H1 (cell line): ENCODE data around the gene ATP11A. TPM values are rescaled to one million over a fixed set of nuclear protein-coding genes. Genes with fewer than 3 reads are reported as not detected.

Experiments
- CTCF ChIA-PET: fragments of 300-600 bp; sonication (Branson Sonifier 250); formaldehyde crosslinking; loops from one replicate; lab custom pipeline; 2021; ENCODE audit not compliant: partially characterized antibody; lab: Charles Lee
- POLR2A ChIA-PET: fragments of 300-600 bp; sonication (Branson Sonifier 250); formaldehyde crosslinking; loops from one replicate; lab custom pipeline; 2021; ENCODE audit warnings: inconsistent platforms; ENCODE audit not compliant: partially characterized antibody; lab: Charles Lee
- DNase-seq, 2 experiments: peaks; one replicate each; pipeline versions ENCODE4 v3.0.0 to v3.0.0-alpha.2; 2010 to 2022; ENCODE audit warnings: low spot score in 2 of 2, low read depth in 1 of 2, mixed read lengths in 1 of 2
- FAIRE-seq: peaks from 2 replicates; lab custom pipeline; 2011; peaks lifted over from hg19 to GRCh38; lab: Jason Lieb, UNC
- H2AFZ ChIP-seq: 2 replicates; pipeline ENCODE4 v1.8.1; 2012; ENCODE audit warnings: low read length, inconsistent platforms
- H2AK5ac ChIP-seq: 2 replicates; pipeline ENCODE4 v1.6.1; 2013; ENCODE audit warnings: low read depth, low read length
- H2BK120ac ChIP-seq: replicated peaks from 2 replicates; pipeline ENCODE3; 2013; ENCODE audit warnings: low read depth, low read length, inconsistent platforms
- H2BK12ac ChIP-seq: 2 replicates; pipeline ENCODE4 v1.6.1; 2013; ENCODE audit warnings: low read depth, low read length
- H2BK15ac ChIP-seq: 2 replicates; pipeline ENCODE4 v1.6.1; 2013; ENCODE audit warnings: low read length
- H2BK20ac ChIP-seq: 2 replicates; pipeline ENCODE4 v1.6.1; 2013; ENCODE audit warnings: low read length
- H2BK5ac ChIP-seq: 2 replicates; pipeline ENCODE4 v1.6.1; 2013; ENCODE audit warnings: low read depth, low read length
- H3K14ac ChIP-seq: 2 replicates; pipeline ENCODE4 v1.6.1; 2013; ENCODE audit warnings: inconsistent platforms; ENCODE audit not compliant: insufficient read length
- H3K18ac ChIP-seq: 2 replicates; pipeline ENCODE4 v1.6.1; 2013; ENCODE audit warnings: low read length; ENCODE audit errors: extremely low read depth
- H3K23ac ChIP-seq: 2 replicates; pipeline ENCODE4 v1.6.1; 2013; ENCODE audit warnings: inconsistent platforms; ENCODE audit not compliant: insufficient read length
- H3K23me2 ChIP-seq: 2 replicates; pipeline ENCODE4 v1.6.1; 2013; ENCODE audit warnings: low read depth, low read length
- H3K27ac ChIP-seq: 2 replicates; pipeline ENCODE4 v1.6.1; 2011; ENCODE audit warnings: low read depth, low read length, inconsistent platforms
- H3K27me3 ChIP-seq, 4 experiments: replicated peaks in 1 of 4; 1 replicate in 1 of 4; 2 replicates in 3 of 4; pipeline versions ENCODE4 v1.6.1 to v1.8.1; 2011 to 2013; ENCODE audit warnings: low read length in 3 of 4, mild to moderate bottlenecking in 3 of 4, inconsistent platforms in 2 of 4, mixed read lengths in 2 of 4, moderate library complexity in 1 of 4; ENCODE audit not compliant: control insufficient read depth in 3 of 4, insufficient read depth in 3 of 4; ENCODE audit errors: extremely low read depth in 1 of 4
- H3K36me3 ChIP-seq, 4 experiments: 2 replicates each; pipeline versions ENCODE4 v1.6.1 to v1.8.1; 2011 to 2013; ENCODE audit warnings: mild to moderate bottlenecking in 4 of 4, low read length in 3 of 4, moderate library complexity in 2 of 4, control low read depth in 1 of 4, inconsistent platforms in 1 of 4; ENCODE audit not compliant: insufficient read depth in 4 of 4, control insufficient read depth in 2 of 4
- H3K4ac ChIP-seq: replicated peaks from 2 replicates; pipeline ENCODE3; 2013; ENCODE audit warnings: low read length, low read depth, mixed read lengths, inconsistent platforms; ENCODE audit not compliant: insufficient read length
- H3K4me1 ChIP-seq, 4 experiments: replicated peaks in 1 of 4; 1 replicate in 1 of 4; 2 replicates in 3 of 4; pipeline versions ENCODE4 v1.6.1 to v1.8.1; 2011 to 2013; ENCODE audit warnings: low read length in 3 of 4, inconsistent platforms in 2 of 4, mixed read lengths in 1 of 4; ENCODE audit not compliant: insufficient read depth in 4 of 4, control insufficient read depth in 3 of 4
- H3K4me2 ChIP-seq, 2 experiments: 2 replicates each; pipeline versions ENCODE4 v1.6.1 to v1.8.1; 2011 to 2013; ENCODE audit warnings: low read depth in 2 of 2, low read length in 2 of 2, control low read depth in 1 of 2, inconsistent platforms in 1 of 2, mild to moderate bottlenecking in 1 of 2; ENCODE audit not compliant: insufficient read depth in 1 of 2
- H3K4me3 ChIP-seq, 4 experiments: fragments of 200-600, 300-600 bp in 1 of 4; sonication (generic), shearing (Covaris generic), sonication (Bioruptor Twin) in 1 of 4; 2 replicates each; pipeline versions ENCODE4 v1.5.1 to v1.8.1; 2011 to 2016; ENCODE audit warnings: low read length in 4 of 4, low read depth in 3 of 4, control low read depth in 2 of 4, inconsistent platforms in 2 of 4, mild to moderate bottlenecking in 2 of 4, mixed read lengths in 1 of 4, moderate library complexity in 1 of 4; ENCODE audit not compliant: insufficient read depth in 2 of 4; ENCODE audit errors: extremely low read depth in 1 of 4
- H3K56ac ChIP-seq: replicated peaks from 2 replicates; pipeline ENCODE3; 2013; ENCODE audit warnings: low read depth, mild to moderate bottlenecking, mixed read lengths, low read length, inconsistent platforms; ENCODE audit not compliant: insufficient read length
- H3K79me1 ChIP-seq: 2 replicates; pipeline ENCODE4 v1.6.1; 2013; ENCODE audit warnings: low read depth, low read length, control low read depth
- H3K79me2 ChIP-seq, 2 experiments: 2 replicates each; pipeline versions ENCODE4 v1.6.1 to v1.8.1; 2012 to 2013; ENCODE audit warnings: low read length in 2 of 2, mild to moderate bottlenecking in 2 of 2, inconsistent platforms in 1 of 2; ENCODE audit not compliant: insufficient read depth in 2 of 2, control insufficient read depth in 1 of 2
- H3K9ac ChIP-seq, 4 experiments: replicated peaks in 1 of 4; 1 replicate in 1 of 4; 2 replicates in 3 of 4; pipeline versions ENCODE4 v1.6.1 to v1.8.1; 2011 to 2013; ENCODE audit warnings: low read depth in 3 of 4, low read length in 3 of 4, control low read depth in 2 of 4, mild to moderate bottlenecking in 2 of 4, moderate library complexity in 2 of 4, inconsistent platforms in 1 of 4; ENCODE audit errors: extremely low read depth in 1 of 4
- H3K9me3 ChIP-seq, 2 experiments: 2 replicates each; pipeline versions ENCODE4 v1.6.1 to v1.8.1; 2012 to 2013; ENCODE audit warnings: mild to moderate bottlenecking in 2 of 2, moderate library complexity in 2 of 2, control low read depth in 1 of 2, inconsistent platforms in 1 of 2, low read depth in 1 of 2, low read length in 1 of 2, mixed read lengths in 1 of 2; ENCODE audit not compliant: insufficient read depth in 2 of 2
- H4K20me1 ChIP-seq, 2 experiments: replicated peaks in 1 of 2; 2 replicates each; pipeline versions ENCODE3 to v1.8.1; 2011 to 2013; ENCODE audit warnings: inconsistent platforms in 2 of 2, low read length in 2 of 2, mild to moderate bottlenecking in 1 of 2; ENCODE audit not compliant: insufficient read depth in 2 of 2, control insufficient read depth in 1 of 2
- H4K5ac ChIP-seq: 2 replicates; pipeline ENCODE4 v1.6.1; 2013; ENCODE audit warnings: low read length, low read depth, mixed read lengths, inconsistent platforms; ENCODE audit not compliant: insufficient read length
- H4K8ac ChIP-seq: 2 replicates; pipeline ENCODE4 v1.8.0; 2013; ENCODE audit warnings: mild to moderate bottlenecking, moderate library complexity, low read length, inconsistent platforms; ENCODE audit not compliant: insufficient read depth; ENCODE audit errors: extremely low read depth
- H4K91ac ChIP-seq: replicated peaks from 2 replicates; pipeline ENCODE3; 2013; ENCODE audit warnings: low read length, mixed read lengths, inconsistent platforms; ENCODE audit not compliant: insufficient read length
- EGR1 ChIP-seq: IDR thresholded peaks from 2 replicates; pipeline ENCODE4 v1.6.1; 2011; ENCODE audit warnings: low read depth, low read length, borderline replicate concordance
- HDAC2 ChIP-seq, 2 experiments: fragments of 300-600 bp in 1 of 2; sonication (generic) in 1 of 2; IDR thresholded peaks; 2 replicates each; pipeline ENCODE4 v1.6.1; 2011 to 2012; ENCODE audit warnings: low read depth in 2 of 2, low read length in 2 of 2, mild to moderate bottlenecking in 2 of 2, moderate library complexity in 2 of 2, borderline replicate concordance in 1 of 2, inconsistent platforms in 1 of 2
- KDM4A ChIP-seq: IDR thresholded peaks from one replicate; pipeline ENCODE4 v1.7.1; 2012; ENCODE audit warnings: low read depth, mild to moderate bottlenecking, moderate library complexity, low read length, inconsistent platforms; ENCODE audit not compliant: severe bottlenecking
- RAD21 ChIP-seq, 2 experiments: IDR thresholded peaks in 1 of 2; conservative IDR thresholded peaks in 1 of 2; 2 replicates each; pipeline ENCODE4 v1.6.1; 2011; ENCODE audit warnings: low read depth in 2 of 2, low read length in 2 of 2, improper control_type of control experiment in 1 of 2, inconsistent platforms in 1 of 2, mild to moderate bottlenecking in 1 of 2, moderate library complexity in 1 of 2
- RBBP5 ChIP-seq: IDR thresholded peaks from 2 replicates; pipeline ENCODE4 v1.7.1; 2012; ENCODE audit warnings: low read depth, mild to moderate bottlenecking, inconsistent platforms, low read length, moderate library complexity, borderline replicate concordance
- TEAD4 ChIP-seq: IDR thresholded peaks from 2 replicates; pipeline ENCODE4 v1.6.1; 2012; ENCODE audit warnings: low read depth, low read length, inconsistent platforms, mixed read lengths
- WGBS, 2 experiments: shearing (Covaris generic) in 1 of 2; methylation state at CpG; one replicate each; pipeline versions ENCODE4 v1.1.6 to v1.1.7; 2013 to 2015; ENCODE audit warnings: low lambda C conversion rate in 2 of 2, mixed read lengths in 2 of 2, inconsistent platforms in 1 of 2, low coverage in 1 of 2, missing lambda C conversion rate in 1 of 2; ENCODE audit not compliant: insufficient replicate concordance in 2 of 2, insufficient coverage in 1 of 2, insufficient read length in 1 of 2; ENCODE audit errors: extremely low coverage in 1 of 2, missing lambda C conversion rate in 1 of 2; 5-methylcytosine and 5-hydroxymethylcytosine counted together
- polyA plus RNA-seq, 7 experiments: library from polyadenylated mRNA; depleted of rRNA in 3 of 7; stranded (reverse) in 5 of 7; unstranded in 2 of 7; fragments of >200 nt in 5 of 7; fragments of 200-250 nt in 2 of 7; gene quantifications; 1 replicate in 5 of 7; 2 replicates in 1 of 7; 4 replicates in 1 of 7; pipeline versions ENCODE4 v1.2.1 to v1.2.3, GENCODE V29; 2011 to 2013; ENCODE audit warnings: missing spikeins in 2 of 7, mixed read lengths in 2 of 7
- total RNA-seq: library from RNA; stranded (reverse); fragmentation: NEBNext Ultra II Directional; extraction: Animal tissue kit (Norgen Biotek cat#: 25700); gene quantifications from 2 replicates; pipeline ENCODE4 v1.2.1, GENCODE V29; 2021
- TF ChIP-seq, protein P1 (sequence below): IDR thresholded peaks from 2 replicates; pipeline ENCODE4 v1.6.1; 2011; ENCODE audit warnings: low read depth, mild to moderate bottlenecking, low read length; ENCODE audit not compliant: insufficient read depth

The ATP11A gene
- total and polyA plus RNA-seq, 2 of the 8 experiments (the other 6 are each of a cell fraction or from before 2014, with no cell fraction given): 28.8 to 72.9 TPM

DNA sequence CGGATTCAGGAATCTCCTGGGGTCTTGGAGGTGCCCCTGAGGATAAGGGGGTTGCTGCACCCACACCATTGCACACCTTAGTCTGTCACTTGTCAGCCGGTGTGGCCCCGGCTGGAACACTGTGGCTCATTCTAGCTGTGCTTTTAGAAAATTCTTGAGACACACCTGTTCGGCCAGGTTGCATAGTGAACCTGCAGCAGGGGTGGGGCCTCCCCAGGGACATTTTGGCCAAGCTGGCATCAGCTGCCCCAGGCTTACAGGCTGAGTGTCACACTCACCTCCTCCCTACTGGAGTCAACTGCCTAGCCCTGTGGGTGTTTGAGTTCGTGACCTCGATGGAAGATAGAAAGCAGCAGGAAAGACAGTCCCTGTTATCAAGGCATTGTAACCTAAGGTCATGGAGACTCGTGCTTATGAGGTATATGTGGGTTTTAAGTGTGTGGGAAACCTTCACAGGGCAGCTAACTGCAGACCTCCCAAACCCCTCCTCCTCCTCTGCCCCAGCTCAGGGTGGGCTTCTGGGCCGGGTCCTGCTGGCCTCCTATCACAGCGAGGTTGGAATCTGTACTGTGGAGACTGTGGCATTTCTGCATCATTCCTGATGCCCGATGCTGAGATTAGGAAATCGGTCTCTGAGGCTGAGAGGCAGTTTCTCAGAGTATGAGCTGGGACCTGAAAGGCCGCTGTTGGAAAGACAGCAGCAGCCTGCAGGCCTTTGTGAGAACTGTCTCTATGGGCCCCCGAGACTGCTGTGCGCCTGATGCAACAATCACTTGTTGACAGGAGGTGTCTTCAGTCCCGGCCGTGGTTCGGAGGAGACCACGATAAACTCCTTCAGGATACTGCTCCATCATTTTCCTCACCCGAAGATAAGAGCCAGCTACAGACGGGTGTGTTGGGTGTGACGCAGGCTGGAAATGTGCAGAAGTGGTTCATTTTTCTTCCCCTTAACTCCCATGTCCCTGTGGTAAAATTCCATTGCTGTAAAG is 72.2 kb downstream of the ATP11A start:
- no peak overlapping the region for H3K23ac ChIP-seq
- H2BK120ac ChIP-seq: no peak overlapping the region
- no peak overlapping the region for H4K91ac ChIP-seq
- ChIA-PET POLR2A (interaction anchor here (0.9 to 1.6 kb wide), 5 partner anchors 10 to 70 kb away, joined by 3 to 4 read pairs (median 3); no protein-coding TSS in a partner anchor), CTCF (interaction anchor here (0.9 to 1.4 kb wide), 6 partner anchors 9 to 112 kb away, joined by 3 to 4 read pairs (median 4); no protein-coding TSS in a partner anchor)
- no peak overlapping the region for H3K56ac ChIP-seq
- H2AK5ac ChIP-seq: no peak overlapping the region
- no peaks in the 10 kb centered on the region for H3K27me3 ChIP-seq
- no peaks in the 10 kb centered on the region for H3K36me3 ChIP-seq
- no peak overlapping the region for H2BK5ac ChIP-seq
- 87% methylated on average over 18 of the region's 21 CpGs; no CpG with 5 or more reads in 1 of the 2 experiments for WGBS, 2 experiments
- no peak overlapping the region for H3K4me2 ChIP-seq
- no peak overlapping the region for H2BK20ac ChIP-seq
- no peak overlapping the region for H2BK15ac ChIP-seq
- peak overlapping the region; percentile 7; the same call in 1 of the 2 replicates for H3K27ac ChIP-seq
- no peak for FAIRE-seq
- H3K18ac ChIP-seq: no peak overlapping the region
- peaks cover under 1 to 3% of the 10 kb centered on the region in 2 experiments for H4K20me1 ChIP-seq
- no peak overlapping the region; the same call in 1 of the 2 replicates for H4K8ac ChIP-seq
- H3K79me2 ChIP-seq: peaks cover 0 to 47% of the 10 kb centered on the region in 2 experiments; a peak in 2 of 4 replicates
- no peak overlapping the region for H3K4ac ChIP-seq
- H2BK12ac ChIP-seq: no peak overlapping the region
- DNase-seq: no peak
- TF ChIP-seq HDAC2 (IDR thresholded peaks at IDR 0.05; ENCODE audit: borderline replicate concordance in 1 of 2, low read depth in 2 of 2, low read length in 2 of 2) (no peak), RBBP5 (no peak), EGR1 (no peak), RAD21 (IDR thresholded peaks at IDR 0.05 in 1 of 2, conservative IDR thresholded peaks at IDR 0.05 in 1 of 2; ENCODE audit: low read depth in 2 of 2, low read length in 2 of 2) (peak in 1 of 2 experiments; percentile 7; a peak in 1 of 4 replicates), TEAD4 (no peak), KDM4A (no peak)
- TF ChIP-seq, protein P1, sequence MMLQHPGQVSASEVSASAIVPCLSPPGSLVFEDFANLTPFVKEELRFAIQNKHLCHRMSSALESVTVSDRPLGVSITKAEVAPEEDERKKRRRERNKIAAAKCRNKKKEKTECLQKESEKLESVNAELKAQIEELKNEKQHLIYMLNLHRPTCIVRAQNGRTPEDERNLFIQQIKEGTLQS: no peak
- H2AFZ ChIP-seq: no peak overlapping the region
- no peaks in the 10 kb centered on the region for H3K23me2 ChIP-seq
- H3K79me1 ChIP-seq: no peaks in the 10 kb centered on the region; the same call in 1 of the 2 replicates
- no peak overlapping the region for H3K9ac ChIP-seq
- H4K5ac ChIP-seq: no peak overlapping the region
- peaks cover 0 to 17% (median 6%) of the 10 kb centered on the region in 4 experiments; a peak in 4 of 7 replicates for H3K4me1 ChIP-seq
- H3K14ac ChIP-seq: no peak overlapping the region
- H3K4me3 ChIP-seq: no peak overlapping the region
- no peaks in the 10 kb centered on the region for H3K9me3 ChIP-seq
